Parathyroid adenoma (tissue), 2 donors: ENCODE measurements around the gene RUNX2.

Experiments used
- H2AFZ ChIP-seq: fragments of 300-600 bp; sonication (generic); one replicate; pipeline ENCODE4 v1.7.0; 2017; ENCODE audit warnings: antibody characterized with exemption, mild to moderate bottlenecking
- H3K27ac ChIP-seq: fragments of 300-600 bp; sonication (generic); one replicate; pipeline ENCODE4 v1.7.0; 2017
- H3K27me3 ChIP-seq: fragments of 300-600 bp; sonication (generic); one replicate; pipeline ENCODE4 v1.7.0; 2017; ENCODE audit warnings: low read length; ENCODE audit not compliant: control insufficient read depth, insufficient read depth
- H3K36me3 ChIP-seq: fragments of 300-600 bp; sonication (generic); one replicate; pipeline ENCODE4 v1.7.0; 2017; ENCODE audit warnings: low read length; ENCODE audit not compliant: control insufficient read depth, insufficient read depth
- H3K4me1 ChIP-seq: fragments of 300-600 bp; sonication (generic); one replicate; pipeline ENCODE4 v1.7.0; 2017; ENCODE audit warnings: control low read depth
- H3K4me2 ChIP-seq: fragments of 300-600 bp; sonication (generic); one replicate; pipeline ENCODE4 v1.7.0; 2017; ENCODE audit warnings: low read length
- H3K4me3 ChIP-seq: fragments of 300-600 bp; sonication (generic); one replicate; pipeline ENCODE4 v1.7.0; 2017; ENCODE audit warnings: low read depth, low read length
- H3K79me2 ChIP-seq: fragments of 300-600 bp; sonication (generic); one replicate; pipeline ENCODE4 v1.7.0; 2017; ENCODE audit warnings: control low read depth
- H3K9ac ChIP-seq: fragments of 300-600 bp; sonication (generic); one replicate; pipeline ENCODE4 v1.7.0; 2017; ENCODE audit warnings: mild to moderate bottlenecking
- H3K9me3 ChIP-seq: fragments of 300-600 bp; sonication (generic); one replicate; pipeline ENCODE4 v1.7.0; 2017; ENCODE audit warnings: low read length; ENCODE audit not compliant: control insufficient read depth
- CTCF ChIP-seq: fragments of 300-600 bp; sonication (generic); IDR thresholded peaks from one replicate; pipeline ENCODE4 v1.7.0; 2017; ENCODE audit warnings: antibody characterized with exemption, mild to moderate bottlenecking
- donor health status: primary hyperparathyroidism.

Gene RUNX2

GRCh38 chr6:45351667-45352066, 23.5 kb downstream of the RUNX2 start:
- no peak overlapping the region for H3K9ac ChIP-seq
- no peaks in the 10 kb centered on the region for H3K36me3 ChIP-seq
- no peaks in the 10 kb centered on the region for H3K4me1 ChIP-seq
- no peaks in the 10 kb centered on the region for H3K27me3 ChIP-seq
- TF ChIP-seq CTCF: no peak
- H3K4me3 ChIP-seq: no peak overlapping the region
- no peaks in the 10 kb centered on the region for H3K9me3 ChIP-seq
- no peak overlapping the region for H3K4me2 ChIP-seq
- no peak overlapping the region for H2AFZ ChIP-seq
- no peaks in the 10 kb centered on the region for H3K79me2 ChIP-seq
- H3K27ac ChIP-seq: no peak overlapping the region

GRCh38 chr6:45353654-45354053, 25.5 kb downstream of the RUNX2 start:
- Histone ChIP-seq H2AFZ (no peak overlapping the region), H3K27me3 (no peaks in the 10 kb centered on the region), H3K9me3 (no peaks in the 10 kb centered on the region), H3K36me3 (no peaks in the 10 kb centered on the region), H3K9ac (no peak overlapping the region), H3K4me2 (no peak overlapping the region), H3K27ac (no peak overlapping the region), H3K4me3 (no peak overlapping the region), H3K79me2 (no peaks in the 10 kb centered on the region), H3K4me1 (no peaks in the 10 kb centered on the region)
- no peak for TF ChIP-seq CTCF

GRCh38 chr6:45364466-45364865, 36.3 kb downstream of the RUNX2 start:
- no peak overlapping the region for H3K27ac ChIP-seq
- no peak overlapping the region for H3K4me2 ChIP-seq
- no peaks in the 10 kb centered on the region for H3K27me3 ChIP-seq
- no peak overlapping the region for H2AFZ ChIP-seq
- H3K79me2 ChIP-seq: no peaks in the 10 kb centered on the region
- H3K9ac ChIP-seq: no peak overlapping the region
- TF ChIP-seq CTCF: no peak
- no peaks in the 10 kb centered on the region for H3K4me1 ChIP-seq
- no peaks in the 10 kb centered on the region for H3K36me3 ChIP-seq
- no peaks in the 10 kb centered on the region for H3K9me3 ChIP-seq
- no peak overlapping the region for H3K4me3 ChIP-seq

GRCh38 chr6:45365036-45365435, 36.9 kb downstream of the RUNX2 start:
- Histone ChIP-seq H3K9me3 (no peaks in the 10 kb centered on the region), H3K4me3 (no peak overlapping the region), H3K9ac (no peak overlapping the region), H2AFZ (no peak overlapping the region), H3K27ac (no peak overlapping the region), H3K79me2 (no peaks in the 10 kb centered on the region), H3K4me1 (no peaks in the 10 kb centered on the region), H3K27me3 (no peaks in the 10 kb centered on the region), H3K4me2 (no peak overlapping the region), H3K36me3 (no peaks in the 10 kb centered on the region)
- TF ChIP-seq CTCF: no peak

- Histone ChIP-seq H3K4me2 (no peak overlapping the region), H3K36me3 (no peaks in the 10 kb centered on the region)
- no peak for TF ChIP-seq CTCF
These were observed 38.4 kb downstream of the RUNX2 start for GRCh38 chr6:45366534-45366933.

More at GRCh38 chr6:45366534-45366933, 38.4 kb downstream of the RUNX2 start:
- Histone ChIP-seq H2AFZ (no peak overlapping the region), H3K9ac (no peak overlapping the region), H3K4me1 (no peaks in the 10 kb centered on the region), H3K27me3 (no peaks in the 10 kb centered on the region), H3K27ac (no peak overlapping the region), H3K4me3 (no peak overlapping the region), H3K9me3 (no peaks in the 10 kb centered on the region), H3K79me2 (no peaks in the 10 kb centered on the region)
